Left ventricle myocardium inferior (tissue), 1 donor: ENCODE measurements around the gene ANKFN1. TPM values are rescaled to one million over a fixed set of nuclear protein-coding genes. Genes with fewer than 3 reads are reported as not detected.

Source experiments
- DNase-seq: peaks from one replicate; pipeline ENCODE4 v3.0.0-alpha.2; 2020
- H3K27ac ChIP-seq: fragments of 200-600 bp; replicated peaks from 2 replicates; pipeline ENCODE4 v1.8.0; 2021
- H3K27me3 ChIP-seq: fragments of 200-600 bp; 2 replicates; pipeline ENCODE4 v1.8.0; 2021; ENCODE audit warnings: low read depth
- H3K36me3 ChIP-seq: fragments of 200-600 bp; 2 replicates; pipeline ENCODE4 v1.8.0; 2021
- H3K4me1 ChIP-seq: fragments of 200-600 bp; 2 replicates; pipeline ENCODE4 v1.8.0; 2021
- H3K4me3 ChIP-seq: fragments of 200-600 bp; 2 replicates; pipeline ENCODE4 v1.8.0; 2021; ENCODE audit warnings: mild to moderate bottlenecking, moderate library complexity
- H3K9me3 ChIP-seq: fragments of 200-600 bp; replicated peaks from 2 replicates; pipeline ENCODE4 v1.8.0; 2021
- intact Hi-C: fragments of 100-400 bp; cut with micrococcal nuclease; formaldehyde crosslinking; loops from one replicate; pipeline ENCODE4 v1.11.0; 2022
- total RNA-seq: library from RNA; stranded (reverse); fragmentation: NEBNext Ultra II Directional; extraction: Animal tissue kit (Norgen Biotek cat#: 25700); gene quantifications from one replicate; pipeline ENCODE4 v1.2.1, GENCODE V29; 2021
- TF ChIP-seq, protein P1 (sequence below): fragments of 200-600 bp; IDR thresholded peaks from 2 replicates; pipeline ENCODE4 v1.8.0; 2021; ENCODE audit warnings: antibody characterized with exemption, mild to moderate bottlenecking, borderline replicate concordance
- donor health status: DM: no; HTN: yes; CAD: no; lungs with severe emphysema.

The ANKFN1 gene
- total RNA-seq, 1 donor from 2014 or later, result not detected

DNA sequence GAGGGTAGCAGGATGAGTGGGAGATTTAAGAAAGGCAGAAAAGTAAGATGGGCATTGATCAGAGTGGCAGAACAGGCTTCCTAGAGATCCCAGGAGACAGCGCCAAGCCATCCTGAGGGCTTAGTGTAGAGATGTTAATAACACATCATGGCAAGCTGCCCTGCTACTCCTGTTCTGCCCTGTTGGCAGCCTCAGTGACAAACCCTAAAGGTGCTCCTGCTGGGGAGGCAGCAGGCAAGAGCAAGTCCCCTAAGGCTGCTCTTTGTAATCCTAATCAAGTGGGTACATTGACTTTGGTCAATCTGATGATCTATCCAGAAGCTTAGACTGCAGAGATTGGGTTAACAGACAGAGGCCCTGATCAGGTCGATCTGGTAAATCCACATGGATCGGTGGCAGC is 16.3 kb downstream of the ANKFN1 start:
- Histone ChIP-seq H3K4me1 (peaks cover 18% of the 10 kb centered on the region), H3K36me3 (no peaks in the 10 kb centered on the region), H3K27ac (no peak overlapping the region), H3K4me3 (no peak overlapping the region), H3K9me3 (no peaks in the 10 kb centered on the region), H3K27me3 (no peaks in the 10 kb centered on the region)
- intact Hi-C loops, result no loop called here
- no peak for DNase-seq
- TF ChIP-seq, protein P1, sequence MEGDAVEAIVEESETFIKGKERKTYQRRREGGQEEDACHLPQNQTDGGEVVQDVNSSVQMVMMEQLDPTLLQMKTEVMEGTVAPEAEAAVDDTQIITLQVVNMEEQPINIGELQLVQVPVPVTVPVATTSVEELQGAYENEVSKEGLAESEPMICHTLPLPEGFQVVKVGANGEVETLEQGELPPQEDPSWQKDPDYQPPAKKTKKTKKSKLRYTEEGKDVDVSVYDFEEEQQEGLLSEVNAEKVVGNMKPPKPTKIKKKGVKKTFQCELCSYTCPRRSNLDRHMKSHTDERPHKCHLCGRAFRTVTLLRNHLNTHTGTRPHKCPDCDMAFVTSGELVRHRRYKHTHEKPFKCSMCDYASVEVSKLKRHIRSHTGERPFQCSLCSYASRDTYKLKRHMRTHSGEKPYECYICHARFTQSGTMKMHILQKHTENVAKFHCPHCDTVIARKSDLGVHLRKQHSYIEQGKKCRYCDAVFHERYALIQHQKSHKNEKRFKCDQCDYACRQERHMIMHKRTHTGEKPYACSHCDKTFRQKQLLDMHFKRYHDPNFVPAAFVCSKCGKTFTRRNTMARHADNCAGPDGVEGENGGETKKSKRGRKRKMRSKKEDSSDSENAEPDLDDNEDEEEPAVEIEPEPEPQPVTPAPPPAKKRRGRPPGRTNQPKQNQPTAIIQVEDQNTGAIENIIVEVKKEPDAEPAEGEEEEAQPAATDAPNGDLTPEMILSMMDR, result no peak

GRCh38 chr17:56171186-56171959 is 18.1 kb downstream of the ANKFN1 start:
- peaks cover 19% of the 10 kb centered on the region for H3K4me1 ChIP-seq
- intact Hi-C loops, result no loop called here
- H3K36me3 ChIP-seq, result no peaks in the 10 kb centered on the region
- TF ChIP-seq, protein P1, result no peak
- no peak overlapping the region for H3K27ac ChIP-seq
- H3K4me3 ChIP-seq, result no peak overlapping the region
- no peaks in the 10 kb centered on the region for H3K27me3 ChIP-seq
- H3K9me3 ChIP-seq, result no peaks in the 10 kb centered on the region
- no peak for DNase-seq

GRCh38 chr17:56172517-56172982 is 19.3 kb downstream of the ANKFN1 start:
- peak; percentile 26 for DNase-seq
- intact Hi-C loops, result no loop called here
- TF ChIP-seq, protein P1, result no peak
- Histone ChIP-seq H3K27ac (peak overlapping the region; percentile 55), H3K9me3 (no peaks in the 10 kb centered on the region), H3K36me3 (no peaks in the 10 kb centered on the region), H3K4me3 (no peak overlapping the region), H3K27me3 (no peaks in the 10 kb centered on the region), H3K4me1 (peaks cover 19% of the 10 kb centered on the region)

DNA sequence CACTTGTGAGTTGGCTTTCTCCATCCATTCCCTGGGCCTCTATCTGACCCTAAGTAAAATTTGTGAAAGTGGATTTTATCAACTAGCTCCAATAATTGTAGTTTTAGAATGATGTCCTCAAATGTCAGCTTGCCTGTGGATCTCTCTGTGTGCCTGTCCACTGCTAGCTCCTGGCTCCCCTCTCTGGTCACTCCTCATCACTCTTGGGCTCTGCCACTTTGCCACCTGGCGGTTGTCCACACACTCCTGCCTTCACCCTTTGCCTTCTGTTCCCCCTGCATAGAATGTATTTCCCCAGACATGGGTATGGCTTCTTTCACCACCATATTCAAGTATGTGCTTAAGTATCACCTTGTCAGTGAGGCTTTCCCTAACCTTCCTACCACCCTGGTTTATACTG is 19.8 kb downstream of the ANKFN1 start:
- Histone ChIP-seq H3K27ac (peak overlapping the region; percentile 55), H3K4me1 (peaks cover 19% of the 10 kb centered on the region)

DNA sequence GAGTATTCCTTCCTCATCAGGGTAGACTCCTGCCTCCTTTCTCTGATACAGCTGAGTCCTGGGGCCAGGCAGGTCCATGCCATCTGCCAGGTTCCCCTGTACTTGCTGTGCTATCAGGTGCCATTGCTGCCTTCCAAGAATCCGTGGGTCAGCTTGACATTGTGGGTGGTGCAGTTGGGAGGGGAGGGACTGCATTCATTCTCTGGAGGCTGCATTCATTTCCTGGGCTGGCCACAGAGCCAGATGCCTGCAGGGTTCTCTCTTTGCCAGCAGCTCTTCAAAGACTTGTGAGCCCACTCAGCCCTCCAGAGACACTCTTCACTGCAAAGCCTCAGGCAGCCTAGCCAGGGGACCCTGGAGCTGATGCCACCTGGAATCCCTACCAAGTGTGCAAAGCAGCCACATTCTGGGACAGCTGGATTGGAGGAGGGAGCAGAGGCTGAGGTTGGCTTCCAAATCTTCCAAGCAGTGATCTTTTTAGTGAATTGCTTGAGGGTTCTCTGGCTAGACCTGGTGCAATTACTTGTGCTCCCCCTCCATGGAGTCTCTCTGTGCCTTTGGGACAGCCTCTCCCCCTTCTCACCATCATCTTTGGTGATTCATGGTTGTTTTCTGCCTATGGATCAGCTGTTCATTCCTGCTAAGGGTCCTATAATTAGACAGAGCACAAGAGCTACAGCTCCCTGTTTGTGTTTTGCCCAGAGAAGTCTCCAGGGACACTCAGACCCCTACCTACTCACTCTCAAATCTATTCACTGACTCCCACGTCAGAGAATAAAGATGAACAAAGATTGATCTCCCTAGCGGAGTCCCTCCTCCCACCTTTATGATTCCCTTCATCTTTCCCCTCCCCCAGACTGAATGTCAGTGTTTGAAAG is 20.9 kb downstream of the ANKFN1 start:
- intact Hi-C loops, result no loop called here
- H3K36me3 ChIP-seq, result no peaks in the 10 kb centered on the region
- H3K4me3 ChIP-seq, result no peak overlapping the region
- DNase-seq, result no peak
- no peaks in the 10 kb centered on the region for H3K27me3 ChIP-seq
- TF ChIP-seq, protein P1, result no peak
- peak overlapping the region; percentile 55 for H3K27ac ChIP-seq
- H3K4me1 ChIP-seq, result peaks cover 19% of the 10 kb centered on the region
- no peaks in the 10 kb centered on the region for H3K9me3 ChIP-seq

More for the DNA sequence above, 19.8 kb downstream of the ANKFN1 start:
- no peaks in the 10 kb centered on the region for H3K36me3 ChIP-seq
- H3K9me3 ChIP-seq, result no peaks in the 10 kb centered on the region
- H3K27me3 ChIP-seq, result no peaks in the 10 kb centered on the region
- no peak overlapping the region for H3K4me3 ChIP-seq
- DNase-seq, result no peak
- intact Hi-C loops, result no loop called here
- TF ChIP-seq, protein P1, result no peak
